ENCODE measurements around the gene PDCD2.

DNA sequence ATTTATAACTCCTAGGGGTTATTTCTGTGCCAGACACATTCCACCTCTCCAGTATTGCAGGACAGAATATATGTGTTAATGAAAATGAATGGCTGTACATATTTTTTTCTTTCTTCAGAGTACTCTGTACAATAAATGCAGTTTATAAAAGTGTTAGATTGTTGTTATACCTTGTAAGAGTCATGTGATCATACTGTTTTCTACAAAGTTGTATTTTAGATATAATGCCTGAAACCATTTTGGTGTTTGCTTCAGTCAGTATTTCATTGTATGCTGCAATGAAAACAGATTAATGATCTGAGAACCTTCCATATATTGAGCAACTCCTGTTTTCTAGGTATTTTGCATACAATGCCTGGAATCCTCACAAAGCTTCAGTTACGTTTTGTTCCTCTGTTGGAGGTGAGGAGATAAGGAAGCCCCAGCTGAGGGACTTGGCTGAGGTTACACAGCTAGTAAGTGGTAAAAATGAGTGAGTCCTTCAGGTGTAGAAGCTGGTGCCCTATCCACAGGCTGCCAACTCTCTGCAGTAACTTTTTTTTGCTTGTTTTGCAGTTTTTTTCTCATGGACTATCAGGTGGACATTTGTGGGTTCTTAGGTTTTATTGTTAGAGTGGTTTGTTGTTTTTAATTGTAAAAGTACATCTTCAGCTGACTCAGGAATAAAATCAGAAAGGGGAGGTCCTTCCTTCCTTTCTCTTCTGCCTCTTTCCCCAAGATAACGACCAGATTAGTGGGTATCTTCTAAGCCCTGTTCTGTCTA, 11.6 kb downstream of the PDCD2 start:
- TF ChIP-seq, protein P1, sequence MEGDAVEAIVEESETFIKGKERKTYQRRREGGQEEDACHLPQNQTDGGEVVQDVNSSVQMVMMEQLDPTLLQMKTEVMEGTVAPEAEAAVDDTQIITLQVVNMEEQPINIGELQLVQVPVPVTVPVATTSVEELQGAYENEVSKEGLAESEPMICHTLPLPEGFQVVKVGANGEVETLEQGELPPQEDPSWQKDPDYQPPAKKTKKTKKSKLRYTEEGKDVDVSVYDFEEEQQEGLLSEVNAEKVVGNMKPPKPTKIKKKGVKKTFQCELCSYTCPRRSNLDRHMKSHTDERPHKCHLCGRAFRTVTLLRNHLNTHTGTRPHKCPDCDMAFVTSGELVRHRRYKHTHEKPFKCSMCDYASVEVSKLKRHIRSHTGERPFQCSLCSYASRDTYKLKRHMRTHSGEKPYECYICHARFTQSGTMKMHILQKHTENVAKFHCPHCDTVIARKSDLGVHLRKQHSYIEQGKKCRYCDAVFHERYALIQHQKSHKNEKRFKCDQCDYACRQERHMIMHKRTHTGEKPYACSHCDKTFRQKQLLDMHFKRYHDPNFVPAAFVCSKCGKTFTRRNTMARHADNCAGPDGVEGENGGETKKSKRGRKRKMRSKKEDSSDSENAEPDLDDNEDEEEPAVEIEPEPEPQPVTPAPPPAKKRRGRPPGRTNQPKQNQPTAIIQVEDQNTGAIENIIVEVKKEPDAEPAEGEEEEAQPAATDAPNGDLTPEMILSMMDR (IDR thresholded peaks at IDR 0.05) = no peak
- TF ChIP-seq ZFX (IDR thresholded peaks at IDR 0.05; ENCODE audit: borderline replicate concordance) = no peak
